ENCODE data around the gene NR3C2. TPM values are rescaled to one million over a fixed set of nuclear protein-coding genes. Genes with fewer than 3 reads are reported as not detected.

NR3C2 gene
- total and polyA plus RNA-seq, 10 of the 15 experiments (the other 5 are each of a cell fraction or from before 2014, with no cell fraction given), result 0.05 to 0.11 (median 0.08) TPM; not detected in 4

- WGBS (ENCODE audit: insufficient coverage, insufficient replicate concordance, low lambda C conversion rate, missing lambda C conversion rate), result 45% methylated on average over 9 of the region's 9 CpGs
- no TSS peak for BruUV-seq (replicated peaks)
- Histone ChIP-seq H3K4me1 (ENCODE audit: control insufficient read depth, insufficient read depth, low read length) (no peaks in the 10 kb centered on the region), H3K27ac (ENCODE audit: control insufficient read depth, insufficient read depth) (no peak overlapping the region), H4K20me1 (ENCODE audit: control insufficient read depth, insufficient read depth) (no peaks in the 10 kb centered on the region), H3K9me3 (replicated peaks; ENCODE audit: control insufficient read depth, insufficient read depth, low read length) (no peaks in the 10 kb centered on the region), H3K4me3 (no peak overlapping the region), H3K27me3 (replicated peaks in 1 of 2; ENCODE audit: control insufficient read depth in 2 of 2, insufficient read depth in 2 of 2, low read length in 1 of 2) (no peaks in the 10 kb centered on the region), H3K9ac (ENCODE audit: control insufficient read depth, insufficient read depth, low read length) (no peak overlapping the region), H3K36me3 (ENCODE audit: control insufficient read depth in 2 of 2, insufficient read depth in 2 of 2, low read length in 1 of 2) (no peaks in the 10 kb centered on the region), H2AFZ (ENCODE audit: control insufficient read depth, low read depth, low read length) (no peak overlapping the region), H3K4me2 (ENCODE audit: control insufficient read depth, insufficient read depth) (no peak overlapping the region), H3K79me2 (ENCODE audit: control insufficient read depth, insufficient read depth, low read length) (no peaks in the 10 kb centered on the region)
- no peak for DNase-seq (ENCODE audit: low read depth, low spot score)
- SMC1A ChIA-PET (ENCODE audit: uncharacterized antibody, unreplicated experiment), result interaction anchor here (1.0 kb wide), 1 partner anchor 10 kb away, joined by 3 read pairs; no protein-coding TSS in a partner anchor
- no peak for TF ChIP-seq E2F4 (IDR thresholded peaks at IDR 0.05; ENCODE audit: low read depth, low read length)
- TF ChIP-seq SPI1 (IDR thresholded peaks at IDR 0.05; ENCODE audit: borderline replicate concordance, insufficient read depth, low read depth, low read length), result no peak
- TF ChIP-seq EED (IDR thresholded peaks at IDR 0.05; ENCODE audit: low read depth), result no peak
- peak; percentile 51 for TF ChIP-seq BCL3 (IDR thresholded peaks at IDR 0.05; ENCODE audit: borderline replicate concordance, insufficient read depth, low read depth, low read length, poor library complexity, severe bottlenecking)
- no peak for TF ChIP-seq BCLAF1 (IDR thresholded peaks at IDR 0.05)
- in situ Hi-C loops (cut with MboI) (no loop called here), intact Hi-C loops (cut with micrococcal nuclease; ENCODE audit: unreplicated experiment) (no loop called here)
- RAD21 ChIA-PET (ENCODE audit: unreplicated experiment), result no interaction called here
- ATAC-seq, result no peak
- CTCF ChIA-PET, result no interaction called here
- POLR2A ChIA-PET, result no interaction called here
- FAIRE-seq, result no peak
Observed at GRCh38 chr4:148278310-148278709, 163.9 kb downstream of the NR3C2 start.
